AG08395 (cell line): Measurements from ENCODE around the gene PEX16.
"Not testable (repeated sequence)": the region's sequence is repeated elsewhere in the genome, so short reads cannot be mapped to it uniquely, and the experiment has no call there.

Experiments
- DNase-seq: peaks from one replicate; pipeline ENCODE4 v3.0.0; 2012; ENCODE audit warnings: mixed read lengths, low spot score

Gene PEX16

GRCh38 chr11:45918331-45918941 is 759 bp upstream of the PEX16 start:
- peak; percentile 94 for DNase-seq

GRCh38 chr11:45917286-45917622 is 423 bp downstream of the PEX16 start:
- DNase-seq, result no peak

DNA sequence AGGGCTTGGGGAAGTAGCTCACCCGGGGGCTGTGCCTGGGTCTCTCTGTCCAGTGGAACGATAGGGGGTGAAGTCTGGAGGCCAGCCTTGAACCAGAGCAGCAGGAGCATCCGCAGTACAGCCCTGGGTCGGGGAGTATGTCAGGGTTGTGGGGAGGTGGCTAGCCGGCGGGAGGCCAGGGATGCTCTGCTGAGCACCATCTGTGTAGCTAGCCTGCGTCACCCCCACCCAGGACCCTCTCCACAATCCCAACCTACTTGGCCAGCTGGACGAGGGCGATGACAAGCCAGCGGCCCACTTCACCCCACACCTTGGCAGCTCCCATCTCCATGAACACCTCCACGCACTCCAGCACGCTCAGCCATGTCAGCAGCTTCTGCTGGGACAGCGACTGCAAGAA is 2.2 kb downstream of the PEX16 start:
- no peak for DNase-seq

DNA sequence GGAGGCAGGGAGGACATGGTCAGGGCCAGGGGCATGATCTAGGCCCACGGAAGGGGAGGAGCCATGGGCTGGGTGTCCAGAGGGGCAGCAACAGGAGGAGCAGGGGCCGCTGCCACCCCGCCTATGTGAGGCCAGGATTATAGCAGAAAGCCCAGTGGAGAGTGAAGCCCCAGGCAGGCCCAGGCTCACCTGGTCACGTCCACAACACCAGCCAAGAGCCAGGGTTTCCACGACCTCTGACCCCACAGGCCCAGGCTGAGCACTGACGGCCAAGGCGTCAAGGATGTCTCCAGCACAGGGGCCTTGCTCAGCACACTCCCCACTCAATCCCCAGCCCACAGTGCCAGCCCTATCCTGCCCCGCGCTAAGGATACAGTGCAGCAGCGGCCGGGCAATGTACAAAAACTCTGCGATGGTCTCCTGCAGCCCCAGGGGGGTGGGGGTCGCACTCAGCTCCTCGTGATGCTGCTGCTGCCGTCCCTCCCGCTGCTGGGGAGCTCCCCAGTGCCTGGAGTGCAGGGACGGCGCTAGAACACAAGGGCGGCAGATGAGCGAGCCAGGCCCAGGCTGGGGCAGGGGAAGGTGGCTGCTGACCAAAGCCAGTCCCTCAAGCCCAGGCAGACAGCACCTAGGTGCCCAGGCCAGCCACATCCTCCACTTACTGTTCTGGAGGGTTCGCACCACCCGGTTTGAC is 3.6 kb downstream of the PEX16 start:
- no peak for DNase-seq

DNA sequence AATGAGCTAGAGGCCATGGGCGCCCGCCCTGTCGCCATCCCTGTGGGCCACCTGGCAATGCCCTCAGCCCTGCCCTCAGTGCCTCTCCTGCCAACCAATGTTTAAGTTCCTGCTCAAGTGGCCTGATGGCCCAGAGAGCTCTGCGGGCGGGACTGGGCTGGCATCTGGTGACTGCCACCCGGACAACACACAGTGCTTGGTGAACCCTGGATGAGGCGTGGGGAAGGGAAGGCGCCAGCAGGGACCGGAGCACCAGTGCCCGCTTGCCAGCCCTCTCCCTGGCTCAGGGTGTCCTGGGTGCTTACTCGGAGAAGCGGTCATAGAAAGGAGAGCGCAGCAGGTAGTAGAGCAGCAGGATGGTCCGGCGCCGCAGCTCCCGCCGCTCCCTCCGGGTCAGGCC is 4.2 kb downstream of the PEX16 start:
- no peak for DNase-seq

GRCh38 chr11:45910623-45911022 is 7.1 kb downstream of the PEX16 start:
- no peak for DNase-seq

- no peak for DNase-seq
Observed at GRCh38 chr11:45909594-45910475, 7.8 kb downstream of the PEX16 start.

DNA sequence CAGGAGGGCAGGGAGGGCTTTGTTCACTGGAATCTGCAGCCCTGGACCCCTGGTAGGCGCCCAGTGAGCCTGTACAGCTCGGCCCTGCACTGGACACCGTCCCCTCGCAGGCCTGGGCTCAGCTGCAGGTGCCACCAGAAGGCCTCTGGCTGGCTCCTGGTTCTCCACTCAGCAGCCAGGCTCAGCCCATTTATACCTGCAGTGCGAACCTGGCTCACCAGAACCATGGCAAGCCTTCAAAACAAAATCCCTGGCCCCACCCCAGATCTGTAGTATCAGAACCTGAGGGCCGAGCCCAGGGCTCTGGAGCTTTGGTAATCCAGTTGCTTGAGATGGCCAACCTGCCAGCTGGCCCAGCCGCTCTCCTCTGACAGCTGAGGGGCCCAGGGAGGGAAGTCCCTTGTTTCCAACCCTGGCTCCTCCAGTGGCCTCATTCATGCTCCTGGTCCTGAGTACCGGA is 9.7 kb downstream of the PEX16 start:
- DNase-seq, result no peak

GRCh38 chr11:45906965-45907611 is 10.6 kb downstream of the PEX16 start, which contains the start of gene FREY1:
TSS of gene FREY1 (minus strand) at chr11:45907271. CDS start at chr11:45907245, 26 bp downstream.
- DNase-seq, result no peak

- DNase-seq, result no peak
Observed at GRCh38 chr11:45906096-45906682, 11.5 kb downstream of the PEX16 start.

- DNase-seq, result not testable (repeated sequence)
Observed at GRCh38 chr11:45905576-45905975, 12.1 kb downstream of the PEX16 start.

GRCh38 chr11:45905095-45905494 is 12.6 kb downstream of the PEX16 start:
- DNase-seq, result no peak

- DNase-seq, result no peak
Observed at GRCh38 chr11:45904309-45904915, 13.3 kb downstream of the PEX16 start.

DNA sequence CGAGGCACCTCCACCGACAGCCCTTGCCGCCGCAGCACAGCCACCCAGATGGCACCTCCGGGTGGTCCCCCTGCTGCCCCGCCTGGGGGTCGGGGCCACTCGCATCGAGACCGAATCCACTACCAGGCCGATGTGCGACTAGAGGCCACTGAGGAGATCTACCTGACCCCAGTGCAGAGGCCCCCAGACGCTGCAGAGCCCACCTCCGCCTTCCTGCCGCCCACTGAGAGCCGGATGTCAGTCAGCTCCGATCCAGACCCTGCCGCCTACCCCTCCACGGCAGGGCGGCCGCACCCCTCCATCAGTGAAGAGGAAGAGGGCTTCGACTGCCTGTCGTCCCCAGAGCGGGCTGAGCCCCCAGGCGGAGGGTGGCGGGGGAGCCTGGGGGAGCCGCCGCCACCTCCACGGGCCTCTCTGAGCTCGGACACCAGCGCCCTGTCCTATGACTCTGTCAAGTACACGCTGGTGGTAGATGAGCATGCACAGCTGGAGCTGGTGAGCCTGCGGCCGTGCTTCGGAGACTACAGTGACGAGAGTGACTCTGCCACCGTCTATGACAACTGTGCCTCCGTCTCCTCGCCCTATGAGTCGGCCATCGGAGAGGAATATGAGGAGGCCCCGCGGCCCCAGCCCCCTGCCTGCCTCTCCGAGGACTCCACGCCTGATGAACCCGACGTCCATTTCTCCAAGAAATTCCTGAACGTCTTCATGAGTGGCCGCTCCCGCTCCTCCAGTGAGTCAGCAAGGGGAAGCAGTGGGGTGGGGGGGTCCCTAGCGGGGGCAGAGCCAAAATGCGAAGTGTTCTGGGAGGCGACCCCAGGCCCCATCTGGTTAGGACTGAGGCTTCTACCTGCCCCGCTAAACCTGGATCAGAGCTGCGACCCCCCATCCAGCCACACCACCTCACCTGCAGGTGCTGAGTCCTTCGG is 15.0 kb downstream of the PEX16 start:
- no peak for DNase-seq

DNA sequence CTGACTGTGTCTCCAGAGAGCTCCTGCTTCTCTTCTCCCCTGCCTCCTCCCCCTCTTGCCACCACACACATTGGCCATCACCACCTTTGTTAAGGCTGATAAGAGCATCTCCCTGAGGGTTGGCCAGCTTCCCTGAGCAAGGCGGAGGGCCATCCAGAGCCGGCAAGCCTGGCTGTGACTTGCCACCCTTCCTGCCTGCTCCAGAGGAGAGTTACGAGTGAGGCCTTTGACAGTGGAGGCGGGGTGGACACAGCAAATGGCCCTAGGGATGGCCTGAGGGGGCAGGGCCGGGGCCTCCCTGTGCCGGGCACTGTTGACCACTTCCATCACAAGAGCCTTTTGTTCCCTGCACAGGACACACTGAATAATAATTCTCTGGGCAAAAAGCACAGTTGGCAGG is 16.1 kb downstream of the PEX16 start:
- DNase-seq, result no peak

GRCh38 chr11:45900916-45901617 is 16.6 kb downstream of the PEX16 start:
- no peak for DNase-seq

DNA sequence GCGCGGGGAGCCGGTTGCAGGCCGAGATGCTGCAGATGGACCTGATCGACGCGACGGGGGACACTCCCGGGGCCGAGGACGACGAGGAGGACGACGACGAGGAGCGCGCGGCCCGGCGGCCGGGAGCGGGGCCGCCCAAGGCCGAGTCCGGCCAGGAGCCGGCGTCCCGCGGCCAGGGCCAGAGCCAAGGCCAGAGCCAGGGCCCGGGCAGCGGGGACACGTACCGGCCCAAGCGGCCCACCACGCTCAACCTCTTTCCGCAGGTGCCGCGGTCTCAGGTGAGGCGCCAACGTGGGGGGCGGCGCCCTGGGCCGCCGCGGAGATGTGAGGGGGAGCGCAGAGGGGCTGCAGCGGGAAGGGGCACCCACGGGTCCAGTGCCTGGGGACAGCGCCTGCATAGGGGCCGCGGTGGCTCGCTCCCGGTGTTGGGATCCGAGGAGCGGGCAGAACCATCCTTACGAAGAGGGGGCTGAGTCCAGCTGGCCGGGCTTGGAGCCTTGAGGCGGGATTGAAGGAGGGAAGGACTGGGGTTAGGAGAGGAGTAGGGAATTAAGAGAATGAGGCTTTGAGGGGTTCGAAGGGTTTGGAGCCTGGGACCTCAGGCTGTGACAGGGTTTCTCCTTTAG is 17.4 kb downstream of the PEX16 start:
- DNase-seq, result not testable (repeated sequence)

DNA sequence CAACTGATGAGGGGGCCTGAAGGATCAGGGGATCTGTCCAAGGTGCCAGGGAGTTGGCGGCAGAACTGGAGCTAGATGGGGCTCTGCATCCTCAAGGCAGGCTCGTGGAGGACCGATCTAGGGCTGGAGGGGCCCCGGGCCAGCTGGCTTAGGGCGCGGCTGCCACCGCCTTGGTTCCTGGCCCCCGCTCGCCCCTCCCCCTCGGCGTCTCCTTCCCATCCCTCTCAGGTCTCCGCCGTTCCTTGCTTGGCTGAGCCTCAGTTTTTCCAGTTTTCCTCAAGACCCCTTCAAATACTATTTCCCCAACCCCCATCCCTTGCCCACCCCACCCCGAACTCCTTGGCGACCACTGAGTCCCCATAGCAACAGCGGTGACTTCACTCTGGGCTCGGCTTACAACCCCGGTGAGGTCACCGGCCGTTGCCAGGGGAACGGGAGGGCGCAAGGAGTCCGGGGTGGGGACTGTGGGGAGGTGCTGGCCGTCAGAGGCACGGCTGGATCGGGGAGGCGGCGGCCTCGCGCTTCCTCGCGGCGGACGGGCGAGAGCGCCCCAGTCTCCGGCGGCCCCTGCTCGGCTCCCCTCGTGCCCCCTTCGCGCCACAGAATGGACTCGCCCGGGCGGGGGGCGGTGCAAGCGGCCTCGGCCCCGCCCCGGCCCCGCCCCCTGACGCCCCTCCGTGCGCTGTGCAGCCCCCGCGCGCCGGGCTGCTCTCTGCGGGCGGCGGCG is 18.1 kb downstream of the PEX16 start:
- peak; percentile 96 for DNase-seq

DNA sequence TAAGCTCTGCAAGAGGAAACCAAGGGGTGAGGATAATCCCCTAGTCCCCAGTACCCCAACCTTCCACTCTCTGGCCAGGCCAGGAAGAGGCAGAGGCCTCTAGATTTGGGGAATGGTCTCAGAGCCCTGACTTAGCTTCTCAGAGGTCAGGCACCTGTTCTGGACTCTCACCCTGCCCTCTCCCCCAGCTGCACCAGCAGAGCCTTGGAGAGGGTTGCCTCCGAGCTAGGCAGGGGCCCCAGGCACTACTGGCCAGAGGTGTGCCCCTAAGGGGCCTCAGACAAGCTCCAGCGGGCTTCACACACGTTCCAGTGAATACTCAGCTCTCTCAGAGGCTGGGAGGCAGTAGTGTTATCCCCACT is 18.6 kb downstream of the PEX16 start:
- DNase-seq, result no peak
